Activated CD4-positive, alpha-beta T cell treated with anti-CD3 and anti-CD28 coated beads, Interleukin-2, amount 10 ng/mL, durations not matched to agents 7 days and 5 days (primary cell): ENCODE measurements around the gene HEG1. TPM values are rescaled to one million over a fixed set of nuclear protein-coding genes. Genes with fewer than 3 reads are reported as not detected.
A peak's percentile ranks its signal among the peaks of the same experiment; 100 is the strongest.
"Not testable (repeated sequence)": the region's sequence is repeated elsewhere in the genome, so short reads cannot be mapped to it uniquely, and the experiment has no call there.

Source experiments
- CTCF ChIA-PET: fragments of 350-600 bp; sonication (Branson Sonifier 250); formaldehyde crosslinking; loops from one replicate; lab custom pipeline; 2021; ENCODE audit warnings: antibody characterized with exemption; lab: Charles Lee
- POLR2A ChIA-PET: fragments of 350-600 bp; sonication (Branson Sonifier 250); formaldehyde crosslinking; loops from one replicate; lab custom pipeline; 2021; ENCODE audit warnings: antibody characterized with exemption; lab: Charles Lee
- DNase-seq: peaks from one replicate; pipeline ENCODE4 v3.0.0-alpha.2; 2020
- H3K27ac Mint-ChIP-seq: one replicate; pipeline ENCODE4 v1.8.0; 2021; ENCODE audit warnings: mild to moderate bottlenecking, moderate library complexity, mixed read lengths
- H3K27me3 Mint-ChIP-seq: one replicate; pipeline ENCODE4 v1.8.0; 2021; ENCODE audit warnings: mixed read lengths
- H3K36me3 Mint-ChIP-seq: one replicate; pipeline ENCODE4 v1.8.0; 2021; ENCODE audit warnings: low read depth, mixed read lengths
- H3K4me1 Mint-ChIP-seq: one replicate; pipeline ENCODE4 v1.8.0; 2021; ENCODE audit warnings: mixed read lengths
- H3K4me3 Mint-ChIP-seq: one replicate; pipeline ENCODE4 v1.8.0; 2021; ENCODE audit warnings: mild to moderate bottlenecking, moderate library complexity, mixed read lengths
- H3K9me3 Mint-ChIP-seq: one replicate; pipeline ENCODE4 v1.8.0; 2021; ENCODE audit warnings: mixed read lengths
- total RNA-seq, 2 experiments: library from RNA; stranded (reverse); gene quantifications; one replicate each; pipeline ENCODE4 v1.2.3, GENCODE V29; 2021

HEG1 gene
- total RNA-seq = 10 to 100 TPM; 26.6 to 30.4 TPM

GRCh38 chr3:125055913-125056745 lies at the start of gene HEG1:
Gene HEG1, minus strand, starts transcription at chr3:125055997. Its CDS starts 107 bp downstream, at chr3:125055890.
- DNase-seq = peak; percentile 78
- Mint-ChIP-seq H3K27ac (peak within 1 kb of the TSS; percentile 85), H3K27me3 (peaks cover 34% of the 10 kb centered on the region), H3K9me3 (no peaks in the 10 kb centered on the region), H3K4me1 (peaks cover 45% of the 10 kb centered on the region), H3K4me3 (peak within 1 kb of the TSS; percentile 90), H3K36me3 (peaks cover 7% of the 10 kb centered on the region)
- CTCF ChIA-PET = interaction anchor here (2.0 kb wide), 1 partner anchor 15 kb away, joined by 6 read pairs; no protein-coding TSS in a partner anchor
- POLR2A ChIA-PET = no interaction called here

GRCh38 chr3:125105116-125105515 lies 49.3 kb upstream of the HEG1 start:
- H3K4me3 Mint-ChIP-seq = no peak overlapping the region
- peaks cover 4% of the 10 kb centered on the region for H3K36me3 Mint-ChIP-seq
- H3K27ac Mint-ChIP-seq = no peak overlapping the region
- H3K4me1 Mint-ChIP-seq = peaks cover 15% of the 10 kb centered on the region
- CTCF ChIA-PET = no interaction called here
- peaks cover 4% of the 10 kb centered on the region for H3K9me3 Mint-ChIP-seq
- POLR2A ChIA-PET = no interaction called here
- H3K27me3 Mint-ChIP-seq = peaks cover 37% of the 10 kb centered on the region
- DNase-seq = no peak

DNA sequence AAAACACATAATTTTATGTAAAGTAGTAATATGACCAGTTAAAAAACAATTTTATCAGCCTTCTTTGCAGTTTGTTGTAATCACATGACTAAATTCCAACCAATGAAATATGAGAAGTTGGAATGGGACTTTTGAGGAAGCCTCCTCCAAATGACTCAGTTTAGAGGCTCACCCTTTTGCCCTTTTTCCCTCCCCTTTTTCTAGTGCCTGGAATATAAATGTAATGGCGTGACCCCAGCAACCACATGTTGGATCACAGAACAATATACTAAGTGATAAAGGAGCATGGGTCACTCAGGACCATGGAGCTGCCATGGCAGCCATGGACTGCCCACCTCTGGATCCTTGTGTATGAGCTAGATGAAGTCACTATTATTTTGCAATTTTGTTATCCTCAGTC lies 48.8 kb upstream of the HEG1 start:
- Mint-ChIP-seq H3K4me1 (peaks cover 12% of the 10 kb centered on the region), H3K9me3 (peaks cover 7% of the 10 kb centered on the region), H3K36me3 (peaks cover 6% of the 10 kb centered on the region), H3K4me3 (no peak overlapping the region), H3K27ac (no peak overlapping the region), H3K27me3 (peaks cover 40% of the 10 kb centered on the region)
- no peak for DNase-seq
- CTCF ChIA-PET = no interaction called here
- POLR2A ChIA-PET = no interaction called here

DNA sequence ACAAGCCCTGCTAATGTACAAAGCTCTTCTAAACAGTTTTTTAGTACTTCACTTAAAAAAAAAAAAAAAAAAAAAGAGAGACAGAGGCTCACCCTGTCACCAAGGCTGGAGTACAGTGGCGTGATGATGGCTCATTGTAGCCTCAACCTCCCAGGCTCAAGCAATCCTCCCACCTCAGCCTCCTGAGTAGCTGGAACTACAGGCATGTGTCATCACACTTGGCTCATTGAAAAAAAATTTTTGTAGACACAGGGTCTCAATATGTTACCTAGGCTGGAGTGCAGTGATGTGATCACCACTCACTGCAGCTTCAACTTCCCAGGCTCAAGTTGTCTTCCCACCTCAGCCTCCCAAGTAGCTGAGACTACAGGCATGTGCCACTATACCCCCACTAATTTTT lies 47.6 kb upstream of the HEG1 start:
- Mint-ChIP-seq H3K4me3 (no peak overlapping the region), H3K9me3 (peaks cover 7% of the 10 kb centered on the region), H3K4me1 (peaks cover 2% of the 10 kb centered on the region), H3K36me3 (peaks cover 4% of the 10 kb centered on the region), H3K27me3 (peaks cover 37% of the 10 kb centered on the region), H3K27ac (no peak overlapping the region)
- DNase-seq = no peak
- ChIA-PET POLR2A (no interaction called here), CTCF (interaction anchor here (0.6 kb wide), 2 partner anchors 37 to 84 kb away, joined by 3 read pairs; no protein-coding TSS in a partner anchor)

DNA sequence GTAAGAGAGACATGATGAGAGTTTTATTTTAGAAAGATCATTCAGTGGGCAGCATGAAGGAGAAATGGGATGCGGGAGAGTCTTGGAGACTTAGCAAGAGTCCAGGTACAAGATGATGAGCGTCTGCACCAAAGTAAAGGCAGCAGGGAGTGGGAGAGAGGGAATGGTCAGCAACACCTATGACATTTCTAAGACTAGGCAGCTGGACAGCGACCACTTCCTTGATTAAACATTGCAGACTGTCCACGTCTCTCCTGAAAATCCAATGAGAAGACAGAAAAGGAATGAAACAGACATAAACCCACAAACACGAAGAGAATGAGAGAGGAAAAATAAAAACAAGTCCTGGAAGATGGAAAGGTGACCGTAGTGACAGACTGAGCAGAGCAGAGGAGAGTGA lies 46.7 kb upstream of the HEG1 start:
- CTCF ChIA-PET = no interaction called here
- H3K4me1 Mint-ChIP-seq = peaks cover 2% of the 10 kb centered on the region
- peaks cover 4% of the 10 kb centered on the region for H3K36me3 Mint-ChIP-seq
- no peak for DNase-seq
- H3K27me3 Mint-ChIP-seq = peaks cover 37% of the 10 kb centered on the region
- no peak overlapping the region for H3K27ac Mint-ChIP-seq
- POLR2A ChIA-PET = no interaction called here
- H3K9me3 Mint-ChIP-seq = peaks cover 7% of the 10 kb centered on the region
- H3K4me3 Mint-ChIP-seq = no peak overlapping the region

DNA sequence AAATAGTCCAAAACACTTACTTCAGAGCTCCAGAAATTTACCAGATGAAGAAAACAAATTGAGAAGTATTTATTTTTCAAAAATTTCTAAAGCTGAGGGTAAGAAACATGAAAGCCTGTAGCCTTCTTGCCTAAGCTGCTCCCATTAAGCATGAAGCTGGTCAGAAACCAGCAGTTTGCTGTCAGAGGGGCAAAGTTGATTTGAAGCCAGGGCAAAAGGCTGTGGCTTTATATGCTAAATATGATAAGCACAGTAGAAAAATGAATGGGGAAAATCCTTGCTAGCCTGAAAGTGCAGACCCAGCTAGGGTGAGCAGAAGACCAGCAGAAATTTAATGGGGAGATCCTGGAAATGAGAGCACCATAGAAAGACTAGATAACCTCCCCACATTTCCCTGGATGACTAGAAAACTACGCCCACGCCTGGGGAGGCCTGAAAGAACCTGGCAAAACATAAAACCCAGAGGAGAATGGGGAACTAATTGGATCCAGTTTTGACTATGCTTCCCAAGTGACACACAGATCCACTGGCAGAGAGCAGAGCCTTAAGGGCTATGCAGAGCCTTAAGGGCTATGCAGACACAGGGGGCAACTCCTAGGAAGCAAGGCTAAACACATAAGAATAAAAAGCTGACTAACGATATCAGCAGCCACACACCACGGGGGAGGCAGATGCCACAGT lies 43.0 kb upstream of the HEG1 start:
- Mint-ChIP-seq H3K36me3 (peaks cover 3% of the 10 kb centered on the region), H3K27me3 (peaks cover 18% of the 10 kb centered on the region), H3K4me3 (no peak overlapping the region), H3K9me3 (peaks cover 3% of the 10 kb centered on the region), H3K27ac (no peak overlapping the region), H3K4me1 (no peaks in the 10 kb centered on the region)
- no peak for DNase-seq
- ChIA-PET CTCF (no interaction called here), POLR2A (no interaction called here)

- Mint-ChIP-seq H3K4me1 (no peaks in the 10 kb centered on the region), H3K36me3 (no peaks in the 10 kb centered on the region), H3K4me3 (no peak overlapping the region), H3K27me3 (peaks cover 20% of the 10 kb centered on the region), H3K9me3 (no peaks in the 10 kb centered on the region), H3K27ac (no peak overlapping the region)
- POLR2A ChIA-PET = no interaction called here
- DNase-seq = no peak
- CTCF ChIA-PET = no interaction called here
These were observed 34.9 kb upstream of the HEG1 start for GRCh38 chr3:125090649-125091048.

DNA sequence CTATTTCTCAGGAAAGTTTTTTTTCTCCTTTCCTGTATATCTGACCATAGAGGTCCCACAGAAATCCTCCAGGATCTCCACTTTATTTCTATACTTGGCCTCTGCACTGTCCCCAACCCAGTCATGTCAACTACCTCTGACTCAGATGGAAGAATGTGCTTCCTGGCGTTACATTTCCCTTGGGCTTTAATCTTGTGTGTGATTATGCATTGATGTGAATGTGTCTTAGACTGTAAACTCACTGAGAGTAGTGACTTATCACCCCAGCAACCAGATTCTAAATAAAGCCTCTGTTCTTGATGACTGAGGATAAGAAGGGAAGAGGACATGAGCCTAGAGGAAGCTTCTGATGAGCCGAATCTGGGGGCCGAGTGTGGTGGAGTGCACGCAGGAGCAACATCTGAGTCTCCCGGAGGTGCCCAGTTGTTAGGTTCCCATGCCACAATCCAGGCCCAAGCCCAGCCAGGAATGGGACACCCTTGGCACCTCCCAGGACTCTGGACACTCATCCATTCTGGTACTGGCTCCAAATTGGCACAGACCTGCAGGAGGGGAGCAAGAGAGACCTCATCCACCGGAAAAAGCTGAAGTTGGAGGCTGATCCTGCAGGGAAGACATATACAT lies 32.1 kb upstream of the HEG1 start:
- Mint-ChIP-seq H3K4me3 (no peak overlapping the region), H3K36me3 (no peaks in the 10 kb centered on the region), H3K27me3 (peaks cover 22% of the 10 kb centered on the region), H3K4me1 (no peaks in the 10 kb centered on the region), H3K27ac (no peak overlapping the region), H3K9me3 (no peaks in the 10 kb centered on the region)
- POLR2A ChIA-PET = interaction anchor here (0.6 kb wide), 1 partner anchor 8 kb away, joined by 4 read pairs; no protein-coding TSS in a partner anchor
- CTCF ChIA-PET = interaction anchor here (0.6 kb wide), 1 partner anchor 444 kb away, joined by 3 read pairs; no protein-coding TSS in a partner anchor
- no peak for DNase-seq

DNA sequence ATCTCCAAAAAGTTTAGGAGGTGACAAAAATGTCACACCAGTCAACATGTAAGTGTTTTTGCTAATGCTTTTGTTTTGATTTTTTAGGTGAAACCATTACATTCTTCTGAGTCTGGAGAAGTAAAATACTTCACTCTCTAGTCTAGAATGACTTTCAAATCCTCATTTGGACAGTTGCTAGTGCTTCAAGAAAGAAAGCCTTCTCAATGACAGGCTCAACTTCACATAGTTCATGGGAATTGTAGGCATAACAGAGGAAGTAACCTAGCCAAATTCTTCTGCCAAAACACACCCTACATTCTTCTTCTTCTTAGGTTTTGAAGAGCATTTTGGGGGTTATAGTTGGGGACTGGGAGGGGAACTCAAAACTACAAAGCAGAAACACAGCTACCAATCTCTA lies 29.4 kb upstream of the HEG1 start:
- H3K4me1 Mint-ChIP-seq = no peaks in the 10 kb centered on the region
- H3K27me3 Mint-ChIP-seq = peaks cover 15% of the 10 kb centered on the region
- ChIA-PET POLR2A (no interaction called here), CTCF (no interaction called here)
- H3K27ac Mint-ChIP-seq = no peak overlapping the region
- no peak overlapping the region for H3K4me3 Mint-ChIP-seq
- H3K36me3 Mint-ChIP-seq = no peaks in the 10 kb centered on the region
- DNase-seq = no peak
- H3K9me3 Mint-ChIP-seq = no peaks in the 10 kb centered on the region

DNA sequence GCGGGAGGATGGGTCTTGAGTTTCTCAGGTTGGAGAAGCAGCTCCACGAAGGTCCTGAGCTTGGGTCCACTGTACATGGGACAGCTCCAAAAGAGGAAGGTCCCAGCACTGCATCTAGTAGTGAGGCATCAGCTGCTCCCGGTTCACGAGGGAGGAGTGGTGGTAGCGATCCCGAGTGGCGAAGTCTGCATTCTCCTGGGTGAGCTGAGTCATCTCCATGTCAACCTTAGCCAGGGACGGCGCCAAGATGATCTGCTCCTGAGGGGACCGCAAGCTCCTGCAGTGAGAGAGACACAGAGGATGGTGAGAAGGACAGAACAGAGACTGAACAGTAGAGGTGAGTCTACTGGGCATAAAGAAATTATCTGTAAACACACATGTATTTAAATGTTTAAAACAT lies 28.0 kb upstream of the HEG1 start:
- no peaks in the 10 kb centered on the region for H3K36me3 Mint-ChIP-seq
- no peak for DNase-seq
- CTCF ChIA-PET = interaction anchor here (0.5 to 0.6 kb wide), 2 partner anchors 44 to 323 kb away, joined by 3 to 4 read pairs; no protein-coding TSS in a partner anchor
- no peaks in the 10 kb centered on the region for H3K9me3 Mint-ChIP-seq
- peaks cover 14% of the 10 kb centered on the region for H3K27me3 Mint-ChIP-seq
- no peak overlapping the region for H3K27ac Mint-ChIP-seq
- POLR2A ChIA-PET = no interaction called here
- no peak overlapping the region for H3K4me3 Mint-ChIP-seq
- no peaks in the 10 kb centered on the region for H3K4me1 Mint-ChIP-seq

GRCh38 chr3:125082339-125082738 lies 26.5 kb upstream of the HEG1 start:
- CTCF ChIA-PET = interaction anchor here (1.3 kb wide), 1 partner anchor 9 kb away, joined by 3 read pairs; no protein-coding TSS in a partner anchor
- H3K36me3 Mint-ChIP-seq, H3K27me3 Mint-ChIP-seq, H3K9me3 Mint-ChIP-seq, H3K27ac Mint-ChIP-seq, POLR2A ChIA-PET, H3K4me1 Mint-ChIP-seq, DNase-seq, H3K4me3 Mint-ChIP-seq: not testable (repeated sequence)

DNA sequence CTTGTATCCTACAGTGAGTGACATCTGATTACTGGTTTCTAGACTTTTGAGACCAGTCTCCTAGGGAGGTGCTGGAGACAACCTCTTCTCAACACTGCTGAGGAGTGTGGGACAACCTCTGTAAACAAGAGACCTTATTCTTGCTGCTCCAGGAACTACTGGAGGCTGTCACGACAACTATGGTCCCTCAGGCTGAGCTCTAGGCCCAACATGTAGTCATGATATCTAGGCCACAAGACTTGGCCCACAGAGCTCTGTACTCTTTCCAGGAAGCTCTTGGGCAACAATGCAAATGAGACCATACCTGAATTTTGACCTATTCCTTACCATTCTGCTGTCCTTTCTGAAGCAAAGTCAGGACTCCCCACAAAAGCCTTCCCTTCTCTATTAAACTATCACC lies 24.3 kb upstream of the HEG1 start:
- Mint-ChIP-seq H3K4me1 (peaks cover 5% of the 10 kb centered on the region), H3K9me3 (no peaks in the 10 kb centered on the region), H3K4me3 (no peak overlapping the region), H3K36me3 (no peaks in the 10 kb centered on the region), H3K27ac (no peak overlapping the region), H3K27me3 (peaks cover 11% of the 10 kb centered on the region)
- ChIA-PET POLR2A (interaction anchor here (0.9 kb wide), 1 partner anchor 10 kb away, joined by 3 read pairs; no protein-coding TSS in a partner anchor), CTCF (interaction anchor here (0.9 kb wide), 1 partner anchor 16 kb away, joined by 3 read pairs; no protein-coding TSS in a partner anchor)
- no peak for DNase-seq
